PC-9 (cell line): ENCODE results near the gene LARP4B. TPM values are rescaled to one million over a fixed set of nuclear protein-coding genes. Genes with fewer than 3 reads are reported as not detected.

Experiments
- BruUV-seq: library from RNA; stranded (reverse); fragments of 400-500 nt; replicated peaks from 2 replicates; lab custom pipeline; 2021; lab: Mats Ljungman, UMichigan
- CTCF ChIA-PET: fragments of 300-600 bp; sonication (Branson Sonifier 250); formaldehyde crosslinking; loops from one replicate; lab custom pipeline; 2022; ENCODE audit warnings: antibody characterized with exemption; lab: Charles Lee
- POLR2A ChIA-PET: fragments of 300-600 bp; sonication (Branson Sonifier 250); formaldehyde crosslinking; loops from one replicate; lab custom pipeline; 2022; ENCODE audit warnings: antibody characterized with exemption; ENCODE audit not compliant: unreplicated experiment; lab: Charles Lee
- DNase-seq, 2 experiments: peaks; one replicate each; pipeline versions ENCODE4 v3.0.0 to v3.0.0-alpha.2; 2015 to 2022; ENCODE audit warnings: mixed read lengths in 1 of 2
- H2AFZ ChIP-seq: fragments of 200-600 bp; sonication (generic); 2 replicates; pipeline ENCODE4 v1.8.1; 2017; ENCODE audit warnings: antibody characterized with exemption
- H3F3A ChIP-seq: fragments of 200-600 bp; sonication (generic); 2 replicates; pipeline ENCODE4 v1.8.1; 2017; ENCODE audit warnings: antibody characterized with exemption, mild to moderate bottlenecking, low read depth; ENCODE audit not compliant: insufficient read depth
- H3K27ac ChIP-seq: fragments of 200-600 bp; sonication (generic); 2 replicates; pipeline ENCODE4 v1.6.1; 2016; ENCODE audit warnings: mixed run types
- H3K27me3 ChIP-seq: fragments of 200-600 bp; sonication (generic); 2 replicates; pipeline ENCODE4 v1.6.1; 2016; ENCODE audit warnings: low read depth, mixed run types; ENCODE audit not compliant: insufficient read depth
- H3K36me3 ChIP-seq: fragments of 200-600 bp; sonication (generic); 2 replicates; pipeline ENCODE4 v1.6.1; 2016; ENCODE audit warnings: low read depth, mixed run types
- H3K4me1 ChIP-seq: fragments of 200-600 bp; sonication (generic); replicated peaks from 2 replicates; pipeline ENCODE4 v1.6.1; 2016; ENCODE audit warnings: mixed run types; ENCODE audit not compliant: insufficient read depth
- H3K4me2 ChIP-seq: fragments of 200-600 bp; sonication (generic); 2 replicates; pipeline ENCODE4 v1.6.1; 2017; ENCODE audit warnings: mixed run types
- H3K4me3 ChIP-seq: fragments of 200-600 bp; sonication (generic); 2 replicates; pipeline ENCODE4 v1.6.1; 2016; ENCODE audit warnings: mixed run types
- H3K79me2 ChIP-seq: fragments of 200-600 bp; sonication (generic); 2 replicates; pipeline ENCODE4 v1.6.1; 2017; ENCODE audit warnings: low read depth, mixed run types
- H3K9me2 ChIP-seq: fragments of 200-600 bp; sonication (generic); 2 replicates; pipeline ENCODE4 v1.8.1; 2017; ENCODE audit warnings: mild to moderate bottlenecking; ENCODE audit not compliant: insufficient read depth
- H3K9me3 ChIP-seq: fragments of 200-600 bp; sonication (generic); 2 replicates; pipeline ENCODE4 v1.8.1; 2016; ENCODE audit warnings: low read depth; ENCODE audit not compliant: insufficient read depth
- H4K20me1 ChIP-seq: fragments of 200-600 bp; sonication (generic); 2 replicates; pipeline ENCODE4 v1.8.1; 2017; ENCODE audit not compliant: insufficient read depth
- CTCF ChIP-seq: fragments of 200-600 bp; sonication (generic); conservative IDR thresholded peaks from 2 replicates; pipeline ENCODE4 v1.6.1; 2017; ENCODE audit warnings: mixed run types, antibody characterized with exemption, mild to moderate bottlenecking, moderate library complexity
- EZH2 ChIP-seq: fragments of 200-600 bp; sonication (generic); IDR thresholded peaks from 2 replicates; pipeline ENCODE4 v1.8.0; 2017; ENCODE audit warnings: antibody characterized with exemption, low read depth
- intact Hi-C: fragments of 100-400 bp; cut with micrococcal nuclease; formaldehyde crosslinking; loops from one replicate; pipeline ENCODE4 v1.10.0; 2022; ENCODE audit not compliant: unreplicated experiment
- total RNA-seq: library from RNA; stranded (reverse); gene quantifications from 2 replicates; pipeline ENCODE4 v1.2.3, GENCODE V29; 2021

Gene LARP4B
- total RNA-seq, 1 experiment from 2014 or later: 93.4 TPM

GRCh38 chr10:932589-932988 lies 1.1 kb upstream of the LARP4B start:
- DNase-seq: no peak
- TF ChIP-seq EZH2: no peak
- no peak for TF ChIP-seq CTCF
- peak overlapping the region; percentile 23; the same call in 1 of the 2 replicates for H3K27ac ChIP-seq
- intact Hi-C loops: no loop called here
- ChIA-PET POLR2A (no interaction called here), CTCF (no interaction called here)
- H3K4me1 ChIP-seq: peaks cover 14% of the 10 kb centered on the region; the same call in 1 of the 2 replicates
- BruUV-seq: no TSS peak
- H3K79me2 ChIP-seq: peaks cover 39% of the 10 kb centered on the region
- H3K27me3 ChIP-seq: no peaks in the 10 kb centered on the region
- peak overlapping the region; percentile 72 for H3K4me2 ChIP-seq
- no peaks in the 10 kb centered on the region for H3K9me3 ChIP-seq
- no peaks in the 10 kb centered on the region for H3K9me2 ChIP-seq
- H2AFZ ChIP-seq: no peak overlapping the region
- peaks cover 5% of the 10 kb centered on the region; the same call in 1 of the 2 replicates for H3F3A ChIP-seq
- H3K4me3 ChIP-seq: peak overlapping the region; percentile 51; the same call in 1 of the 2 replicates
- no peaks in the 10 kb centered on the region; the same call in 1 of the 2 replicates for H3K36me3 ChIP-seq
- peaks cover 29% of the 10 kb centered on the region for H4K20me1 ChIP-seq

- Histone ChIP-seq H3K4me2 (peak overlapping the region; percentile 95), H3K4me3 (peak overlapping the region; percentile 98), H3K9me3 (no peaks in the 10 kb centered on the region), H2AFZ (no peak overlapping the region), H3K27ac (peak overlapping the region; percentile 63), H3K4me1 (peaks cover 14% of the 10 kb centered on the region; the same call in 1 of the 2 replicates), H3K9me2 (no peaks in the 10 kb centered on the region), H3K27me3 (no peaks in the 10 kb centered on the region), H3K79me2 (peaks cover 57% of the 10 kb centered on the region), H4K20me1 (peaks cover 47% of the 10 kb centered on the region), H3K36me3 (no peaks in the 10 kb centered on the region; the same call in 1 of the 2 replicates), H3F3A (peaks cover 9% of the 10 kb centered on the region; the same call in 1 of the 2 replicates)
- TF ChIP-seq CTCF: no peak
- BruUV-seq: no TSS peak
- peak; percentile 60 to 64 for DNase-seq
- ChIA-PET POLR2A (interaction anchor here (0.5 to 0.7 kb wide), 4 partner anchors 10 to 156 kb away, joined by 3 to 14 read pairs (median 4); no protein-coding TSS in a partner anchor), CTCF (no interaction called here)
- intact Hi-C loops: loop anchor here (1.0 kb wide), 2 partner anchors 58 to 119 kb away; partner anchors contain the start of genes GTPBP4 and IDI1
These were observed 730 bp downstream of the LARP4B start for GRCh38 chr10:930625-931325.

- H3K36me3 ChIP-seq: no peaks in the 10 kb centered on the region; the same call in 1 of the 2 replicates
- H3K4me3 ChIP-seq: peak overlapping the region; percentile 98
- peaks cover 14% of the 10 kb centered on the region; the same call in 1 of the 2 replicates for H3K4me1 ChIP-seq
- peaks cover 64% of the 10 kb centered on the region for H3K79me2 ChIP-seq
- DNase-seq: no peak
- H4K20me1 ChIP-seq: peaks cover 54% of the 10 kb centered on the region
- H3K9me3 ChIP-seq: no peaks in the 10 kb centered on the region
- BruUV-seq: no TSS peak
- CTCF ChIA-PET: no interaction called here
- no peaks in the 10 kb centered on the region for H3K9me2 ChIP-seq
- peak overlapping the region; percentile 95 for H3K4me2 ChIP-seq
- peak overlapping the region; percentile 58 for H3K27ac ChIP-seq
- H3K27me3 ChIP-seq: no peaks in the 10 kb centered on the region
- no peak overlapping the region for H2AFZ ChIP-seq
- TF ChIP-seq EZH2: no peak
- TF ChIP-seq CTCF: no peak
- H3F3A ChIP-seq: peaks cover 9% of the 10 kb centered on the region; the same call in 1 of the 2 replicates
- intact Hi-C loops: no loop called here
- POLR2A ChIA-PET: interaction anchor here (0.6 kb wide), 1 partner anchor 11 kb away, joined by 3 read pairs; no protein-coding TSS in a partner anchor
These were observed 1.4 kb downstream of the LARP4B start for GRCh38 chr10:929960-930624.
